PFSK-1 (cell line): ENCODE results near the gene UBAP1L.

ENCODE experiments used
- FOXP2 ChIP-seq: optimal IDR thresholded peaks from 2 replicates; pipeline ENCODE3; 2011; ENCODE audit warnings: borderline replicate concordance, control low read depth, inconsistent platforms; ENCODE audit not compliant: insufficient read depth; ENCODE audit errors: extremely low read length, extremely low read depth
- POLR2AphosphoS5 ChIP-seq: IDR thresholded peaks from 2 replicates; pipeline ENCODE4 v1.6.1; 2012; ENCODE audit warnings: low read depth, mild to moderate bottlenecking, control low read depth, low read length, moderate library complexity
- REST ChIP-seq, 2 experiments: IDR thresholded peaks; 2 replicates each; pipeline versions ENCODE4 v1.6.1 to v1.8.0; 2011 to 2012; ENCODE audit warnings: low read depth in 2 of 2, low read length in 2 of 2, control low read depth in 1 of 2, inconsistent platforms in 1 of 2, mild to moderate bottlenecking in 1 of 2, moderate library complexity in 1 of 2; ENCODE audit not compliant: insufficient read depth in 1 of 2
- TAF1 ChIP-seq: IDR thresholded peaks from 2 replicates; pipeline ENCODE4 v1.6.1; 2012; ENCODE audit warnings: low read length, control low read depth, borderline replicate concordance; ENCODE audit not compliant: insufficient read depth

GRCh38 chr15:65101411-65101890 is 13.5 kb downstream of the UBAP1L start:
- TF ChIP-seq TAF1 (no peak), POLR2AphosphoS5 (no peak), REST (IDR thresholded peaks at IDR 0.05; ENCODE audit: insufficient read depth in 1 of 2, low read depth in 2 of 2, low read length in 2 of 2) (no peak), FOXP2 (no peak)
